ENCODE results near the gene PRG2. TPM values are rescaled to one million over a fixed set of nuclear protein-coding genes. Genes with fewer than 3 reads are reported as not detected.

Gene PRG2
- total RNA-seq, 1 donor from 2014 or later: 0.33 TPM

- Histone ChIP-seq H3K27me3 (ENCODE audit: control insufficient read depth, insufficient read depth, low read length) (peaks cover 4% of the 10 kb centered on the region), H3K4me3 (ENCODE audit: low read depth, low read length) (no peak overlapping the region), H3K36me3 (ENCODE audit: control insufficient read depth, insufficient read depth, low read length) (no peaks in the 10 kb centered on the region)
- no peak for DNase-seq (ENCODE audit: low read depth)
- TF ChIP-seq CTCF (IDR thresholded peaks at IDR 0.05; ENCODE audit: insufficient read depth, low read length, poor library complexity, severe bottlenecking): no peak
Measured at GRCh38 chr11:57397394-57397990, 7.0 kb upstream of the PRG2 start.

GRCh38 chr11:57396744-57397143, 6.3 kb upstream of the PRG2 start:
- no peak for TF ChIP-seq CTCF (IDR thresholded peaks at IDR 0.05; ENCODE audit: insufficient read depth, low read length, poor library complexity, severe bottlenecking)
- no peak for DNase-seq (ENCODE audit: low read depth)
- no peaks in the 10 kb centered on the region for H3K36me3 ChIP-seq (ENCODE audit: control insufficient read depth, insufficient read depth, low read length)
- no peak overlapping the region for H3K4me3 ChIP-seq (ENCODE audit: low read depth, low read length)
- H3K27me3 ChIP-seq (ENCODE audit: control insufficient read depth, insufficient read depth, low read length): peaks cover 4% of the 10 kb centered on the region

- TF ChIP-seq CTCF (IDR thresholded peaks at IDR 0.05; ENCODE audit: insufficient read depth, low read length, poor library complexity, severe bottlenecking): no peak
- no peak overlapping the region for H3K4me3 ChIP-seq (ENCODE audit: low read depth, low read length)
- DNase-seq (ENCODE audit: low read depth): no peak
- peaks cover 4% of the 10 kb centered on the region for H3K27me3 ChIP-seq (ENCODE audit: control insufficient read depth, insufficient read depth, low read length)
- no peaks in the 10 kb centered on the region for H3K36me3 ChIP-seq (ENCODE audit: control insufficient read depth, insufficient read depth, low read length)
Measured at GRCh38 chr11:57395905-57396623, 5.6 kb upstream of the PRG2 start.

GRCh38 chr11:57394203-57394965, 3.9 kb upstream of the PRG2 start:
- DNase-seq (ENCODE audit: low read depth): no peak
- Histone ChIP-seq H3K27me3 (ENCODE audit: control insufficient read depth, insufficient read depth, low read length) (peaks cover 6% of the 10 kb centered on the region), H3K36me3 (ENCODE audit: control insufficient read depth, insufficient read depth, low read length) (no peaks in the 10 kb centered on the region), H3K4me3 (ENCODE audit: low read depth, low read length) (no peak overlapping the region)
- TF ChIP-seq CTCF (IDR thresholded peaks at IDR 0.05; ENCODE audit: insufficient read depth, low read length, poor library complexity, severe bottlenecking): no peak

GRCh38 chr11:57392763-57393105, 2.3 kb upstream of the PRG2 start:
- Histone ChIP-seq H3K36me3 (ENCODE audit: control insufficient read depth, insufficient read depth, low read length) (no peaks in the 10 kb centered on the region), H3K4me3 (ENCODE audit: low read depth, low read length) (no peak overlapping the region), H3K27me3 (ENCODE audit: control insufficient read depth, insufficient read depth, low read length) (peaks cover 12% of the 10 kb centered on the region)
- no peak for TF ChIP-seq CTCF (IDR thresholded peaks at IDR 0.05; ENCODE audit: insufficient read depth, low read length, poor library complexity, severe bottlenecking)
- no peak for DNase-seq (ENCODE audit: low read depth)

Data from kidney epithelial cell (primary cell).